ENCODE results near the gene RPS8.
"Not testable (repeated sequence)": the region's sequence is repeated elsewhere in the genome, so short reads cannot be mapped to it uniquely, and the experiment has no call there.

The RPS8 gene

DNA sequence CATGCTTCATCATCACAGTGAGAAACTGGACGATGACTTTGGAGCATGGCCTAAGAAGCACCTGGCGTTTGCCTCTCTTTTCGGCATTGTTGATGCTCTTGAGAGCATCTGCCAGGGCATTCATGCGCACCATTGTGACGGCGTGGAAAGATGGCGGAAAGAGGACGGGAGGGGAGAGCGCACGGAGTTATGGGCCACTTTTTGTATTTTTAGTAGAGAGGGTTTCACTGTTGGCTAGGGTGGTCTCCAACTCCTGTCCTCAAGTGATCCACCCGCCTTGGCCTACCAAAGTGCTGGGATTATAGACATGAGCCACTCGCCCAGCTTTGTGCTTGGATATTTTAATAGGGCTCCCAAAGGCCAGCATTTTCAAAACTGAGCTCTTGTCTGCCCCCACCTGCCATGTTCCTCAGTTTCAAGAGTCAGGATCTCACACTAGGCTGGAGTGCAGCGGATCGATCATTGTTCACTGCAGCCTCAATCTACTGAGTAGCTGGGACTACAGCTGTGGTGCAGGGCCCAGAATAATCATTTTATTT, 5.3 kb downstream of the RPS8 start:
- DNase-seq, result no peak

GRCh38 chr1:44783697-44784093, 8.4 kb downstream of the RPS8 start:
- DNase-seq, result peak in 1 of 56 donors; percentile 28

DNA sequence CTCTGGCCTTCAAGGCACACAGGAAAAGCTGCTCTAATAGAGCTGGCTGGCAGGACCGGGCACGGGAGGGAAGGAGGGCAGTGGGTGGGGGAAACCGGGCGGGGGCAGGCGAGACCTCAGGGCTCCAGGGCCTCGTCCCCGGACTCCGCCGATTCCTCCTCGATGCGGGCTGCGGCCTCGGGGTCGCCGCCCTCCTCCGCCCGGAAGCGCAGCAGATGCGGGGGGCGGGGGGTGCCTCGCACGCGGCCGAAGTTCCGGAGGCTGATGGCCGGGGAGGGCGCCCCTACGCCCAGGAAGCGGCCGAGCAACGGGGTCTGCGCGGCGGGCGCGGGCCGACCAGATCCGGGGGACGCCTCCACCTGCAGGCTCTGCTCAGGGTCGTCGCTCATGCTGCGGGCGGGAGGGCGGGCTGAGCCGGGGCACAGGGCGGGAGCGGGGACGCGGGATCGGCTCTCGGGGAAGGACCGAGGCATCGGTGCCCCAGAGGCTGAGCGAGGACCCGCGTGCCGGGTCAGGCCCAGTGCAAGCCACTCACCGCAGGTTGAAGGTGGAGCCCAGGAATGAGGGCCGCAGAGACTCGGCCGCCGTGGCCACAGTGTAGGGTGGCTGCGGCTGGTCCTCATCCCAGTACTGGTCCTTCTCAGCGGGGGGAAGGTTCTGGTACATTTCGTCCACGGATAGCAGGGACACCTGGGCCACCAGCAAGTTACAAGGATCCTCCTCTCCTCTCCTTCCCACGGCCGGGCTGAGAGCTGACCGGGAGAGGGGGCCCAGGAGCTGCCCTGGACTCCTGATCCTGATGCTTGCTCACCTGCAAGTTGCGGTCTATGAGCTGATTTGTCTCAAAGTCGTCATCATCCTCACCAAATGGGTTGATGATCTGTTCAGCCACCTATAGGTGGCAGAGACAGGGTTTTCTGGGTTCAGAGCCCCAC, 9.0 kb downstream of the RPS8 start:
- peak in 4 of 56 donors; percentile 8 to 47 (median 32) for DNase-seq

- DNase-seq, result no peak
These were observed 9.7 kb downstream of the RPS8 start for GRCh38 chr1:44785029-44785380.

- no peak for DNase-seq
These were observed 10.3 kb downstream of the RPS8 start for GRCh38 chr1:44785501-44786137.

DNA sequence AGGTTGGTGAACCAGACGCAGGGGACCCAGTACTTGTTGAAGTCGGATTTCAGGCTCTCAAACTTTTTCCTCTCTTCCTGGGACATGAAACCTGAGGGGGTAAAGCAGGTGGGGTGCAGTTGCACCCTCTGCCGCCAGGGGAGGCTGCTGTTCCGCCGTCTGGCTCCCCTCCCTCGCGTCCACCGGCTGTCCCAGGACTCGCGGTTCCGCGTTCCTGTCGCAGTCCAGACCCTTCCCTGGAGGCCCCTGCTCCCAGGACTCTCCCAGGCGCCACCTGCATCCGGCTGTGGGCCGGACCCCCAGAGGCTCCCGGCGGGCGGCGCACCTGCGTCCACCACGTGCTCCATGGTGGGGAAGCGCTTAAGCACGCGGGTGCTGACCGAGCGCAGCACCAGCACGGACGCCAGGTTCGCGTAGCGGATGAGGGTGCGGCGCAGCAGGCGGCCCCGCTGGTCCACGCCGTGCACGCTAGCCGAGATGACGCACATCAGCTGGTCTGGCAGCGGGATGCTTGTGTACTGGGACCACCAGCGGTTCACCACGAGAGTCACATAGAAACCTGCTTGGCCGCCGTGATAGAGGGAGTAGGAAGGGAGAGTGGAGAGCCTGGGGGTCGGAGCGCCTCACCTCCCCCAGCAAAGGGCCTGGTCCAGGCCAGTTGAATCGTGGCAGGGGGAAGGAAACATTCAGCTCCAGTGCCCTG, 10.9 kb downstream of the RPS8 start:
- DNase-seq, result peak in 16 of 56 donors; percentile 9 to 60 (median 22)

DNA sequence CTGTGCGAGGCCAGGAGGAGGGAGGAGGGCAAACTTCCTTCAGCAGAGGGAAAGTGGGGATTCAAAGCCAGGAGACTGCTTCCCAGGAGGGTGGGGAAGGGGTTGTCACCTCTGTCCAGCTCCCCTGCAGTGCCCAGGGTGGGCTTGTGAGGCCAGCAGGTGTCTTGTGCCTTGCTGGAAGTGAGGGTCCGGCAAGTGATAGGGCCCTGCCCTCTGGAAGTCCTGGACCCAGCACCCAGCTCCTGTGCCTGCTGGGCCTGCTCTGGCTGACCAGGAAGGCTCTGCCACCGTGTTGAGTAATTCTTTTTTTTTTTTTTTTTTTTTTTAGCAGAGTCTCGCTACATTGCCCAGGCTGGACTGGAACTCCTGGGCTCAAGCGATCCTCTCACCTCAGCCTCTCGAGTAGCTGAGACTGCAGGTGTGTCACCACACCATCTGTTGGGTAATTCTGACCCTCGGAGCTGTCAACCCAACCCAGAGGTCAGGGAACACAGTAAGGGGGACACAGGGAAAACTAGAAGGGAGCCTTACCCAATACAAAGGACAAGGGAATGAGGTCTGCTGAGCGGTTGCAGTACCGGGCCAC, 11.6 kb downstream of the RPS8 start:
- no peak for DNase-seq

DNA sequence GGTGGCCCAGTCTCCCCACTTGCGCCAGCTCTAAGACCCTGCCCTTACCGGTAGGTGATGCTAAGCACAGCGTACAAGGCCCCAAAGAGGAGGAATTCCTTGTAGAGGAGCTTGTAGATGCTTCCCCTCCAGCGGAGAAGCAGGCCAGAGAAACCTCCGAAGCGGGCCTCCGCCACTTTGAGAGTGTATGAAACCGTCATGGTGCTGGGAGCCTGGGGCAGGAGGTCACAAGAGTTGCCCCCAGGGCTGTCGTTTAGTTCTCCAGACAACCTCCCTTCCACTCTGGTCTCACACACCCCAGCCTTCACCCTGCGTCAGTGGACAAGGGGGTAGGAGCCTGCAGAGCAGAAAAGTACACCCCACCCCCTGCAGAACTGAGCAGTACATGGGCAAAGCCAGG, 12.2 kb downstream of the RPS8 start:
- DNase-seq, result no peak

GRCh38 chr1:44788120-44788860, 12.9 kb downstream of the RPS8 start, which contains the start of gene BEST4:
Gene BEST4, minus strand, starts transcription at chr1:44788170. Its CDS starts 465 bp downstream, at chr1:44787705.
- DNase-seq, result no peak

GRCh38 chr1:44790968-44791801, 15.8 kb downstream of the RPS8 start:
- DNase-seq, result no peak

GRCh38 chr1:44792736-44793502, 17.6 kb downstream of the RPS8 start:
- no peak for DNase-seq

GRCh38 chr1:44797886-44798285, 22.5 kb downstream of the RPS8 start:
- DNase-seq, result not testable (repeated sequence)

DNA sequence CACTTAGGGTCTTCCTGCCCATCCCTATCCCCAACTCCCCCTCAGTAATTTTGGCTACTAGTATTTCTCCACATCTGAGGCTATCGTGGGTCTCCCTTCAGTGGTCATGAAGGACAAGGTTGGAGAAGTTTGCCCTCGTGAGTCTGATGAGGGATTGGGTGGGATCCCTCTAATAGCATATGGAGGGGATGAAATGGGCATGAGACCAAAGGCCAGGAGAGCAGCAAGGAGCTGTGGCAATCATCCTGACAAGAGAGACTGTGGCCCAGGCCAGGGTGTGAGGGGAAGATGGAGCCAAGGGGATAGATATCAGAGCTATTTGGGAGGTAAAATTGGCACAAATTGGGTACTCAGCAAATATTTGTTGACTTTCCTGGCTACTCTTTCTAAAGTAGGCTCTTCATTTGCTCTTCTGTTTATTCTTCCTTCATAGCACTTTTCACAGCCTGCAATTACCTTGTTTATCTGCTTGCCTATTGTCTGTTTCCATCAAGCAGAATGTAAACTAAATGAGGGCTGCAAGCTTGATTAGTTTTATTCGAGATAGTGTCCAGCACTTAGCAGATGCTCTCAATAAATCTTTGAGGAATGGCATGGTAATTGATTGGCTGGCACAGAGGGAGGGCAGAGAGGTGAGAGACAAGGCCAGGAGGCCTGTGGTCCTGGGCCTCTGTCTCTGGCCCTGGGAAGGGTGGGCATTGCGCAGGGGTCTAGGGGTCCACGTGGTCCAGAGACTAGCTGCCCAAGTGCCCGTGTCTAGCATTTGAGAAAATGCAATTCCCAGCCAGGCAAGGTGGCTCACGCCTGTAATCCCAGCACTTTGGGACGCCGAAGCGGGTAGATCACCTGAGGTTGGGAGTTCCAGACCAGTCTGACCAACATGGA, 23.4 kb downstream of the RPS8 start:
- no peak for DNase-seq

DNA sequence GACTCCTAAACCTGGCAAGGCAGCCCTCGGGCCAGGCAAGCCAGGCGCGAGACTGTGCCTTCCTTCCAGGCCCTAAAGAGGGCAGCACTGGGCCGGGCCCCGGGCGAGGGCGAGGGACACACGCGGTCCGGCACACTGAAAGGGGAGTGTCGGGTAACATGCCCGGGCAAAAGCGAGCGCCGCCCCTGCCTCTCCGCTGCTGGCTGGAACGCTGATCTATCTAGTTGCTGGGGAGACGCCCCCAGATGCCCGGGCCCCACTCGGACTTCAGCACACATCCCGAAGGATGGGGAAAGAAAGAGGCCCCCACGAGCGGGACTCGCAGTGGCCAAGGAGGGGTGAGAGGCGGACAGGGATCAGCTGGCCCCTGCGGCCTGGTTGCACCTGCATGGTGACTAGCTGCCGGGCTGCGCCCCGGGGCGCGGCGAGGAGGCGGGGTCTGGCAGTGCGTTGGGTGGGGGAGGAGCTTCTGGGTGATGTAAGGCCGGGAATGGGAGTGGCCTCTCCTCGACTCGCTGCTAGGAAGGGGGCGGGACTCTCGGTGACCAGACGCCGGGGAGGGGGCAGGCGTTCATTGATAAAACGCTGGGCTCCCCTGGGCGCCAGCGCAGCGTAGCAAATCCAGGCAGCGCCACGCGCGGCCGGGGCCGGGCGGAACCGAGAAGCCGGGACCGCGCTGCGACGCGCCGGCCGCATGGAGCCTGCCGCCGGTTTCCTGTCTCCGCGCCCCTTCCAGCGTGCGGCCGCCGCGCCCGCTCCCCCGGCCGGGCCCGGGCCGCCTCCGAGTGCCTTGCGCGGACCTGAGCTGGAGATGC, 24.6 kb downstream of the RPS8 start, which contains the start of gene PLK3:
Gene PLK3, plus strand, starts transcription at position 608 of the 815 bp plus-strand sequence. Its CDS starts 87 bp downstream, at position 695.
- DNase-seq, result peak; percentile 85 to 100 (median 98)

DNA sequence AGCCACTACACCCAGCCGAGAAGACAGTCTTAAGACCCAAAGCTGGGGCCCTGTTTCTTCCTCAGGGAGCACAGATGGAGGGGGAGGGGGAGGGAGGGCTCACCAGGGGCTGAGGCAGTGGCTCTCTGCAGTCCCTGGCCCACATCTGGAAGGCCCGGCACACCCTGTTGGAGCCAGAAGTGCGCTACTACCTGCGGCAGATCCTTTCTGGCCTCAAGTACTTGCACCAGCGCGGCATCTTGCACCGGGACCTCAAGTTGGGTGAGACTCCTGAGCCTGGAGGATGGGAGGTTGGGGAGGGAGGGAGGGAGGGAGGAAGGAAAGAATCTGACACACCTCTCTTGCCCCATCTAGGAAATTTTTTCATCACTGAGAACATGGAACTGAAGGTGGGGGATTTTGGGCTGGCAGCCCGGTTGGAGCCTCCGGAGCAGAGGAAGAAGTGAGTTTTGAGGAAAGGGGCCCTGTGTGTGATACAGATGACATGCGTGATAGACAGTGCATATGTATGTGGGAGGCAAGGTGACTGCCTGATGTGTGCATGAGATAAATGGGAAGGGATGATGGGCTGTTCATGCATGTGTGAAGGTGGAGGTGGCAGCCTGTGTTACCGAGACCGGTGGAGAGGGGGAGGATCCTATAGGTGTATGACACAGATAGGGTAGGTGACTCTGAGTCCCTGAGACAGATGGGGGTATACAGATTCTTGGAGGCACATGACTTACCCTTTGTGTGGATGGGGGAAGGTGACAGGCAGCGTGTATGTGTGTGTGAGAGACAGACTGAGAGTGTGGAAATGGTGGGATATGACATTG, 26.4 kb downstream of the RPS8 start:
- peak in 18 of 56 donors; percentile 15 to 65 (median 51) for DNase-seq

All from nucleus accumbens (tissue), 56 donors.